Ovary (tissue), 3 donors: ENCODE measurements around the gene LTN1.

ENCODE experiments used
- CTCF ChIP-seq, 3 donors: fragments of 450-650 bp in 2 of 3; fragments of 200-600 bp in 1 of 3; IDR thresholded peaks; one replicate each; pipeline versions ENCODE4 v1.5.1 to v1.8.0; 2016 to 2022; ENCODE audit warnings: antibody characterized with exemption in 3 of 3, mild to moderate bottlenecking in 1 of 3
- EP300 ChIP-seq: sonication (generic); formaldehyde crosslinking; IDR thresholded peaks from one replicate; pipeline ENCODE4 v1.6.1; 2017; ENCODE audit warnings: antibody characterized with exemption
- donor health status: DM: no; HTN: no; CAD: no.

GRCh38 chr21:29033301-29033700, 40.6 kb upstream of the LTN1 start:
- TF ChIP-seq CTCF (IDR thresholded peaks at IDR 0.05), result no peak
- no peak for TF ChIP-seq EP300
